Neuron (in vitro differentiated cells): Measurements from ENCODE around the gene PLD5.
"Not testable (repeated sequence)": the region's sequence is repeated elsewhere in the genome, so short reads cannot be mapped to it uniquely, and the experiment has no call there.

Experiments
- H2AFZ ChIP-seq: one replicate; pipeline ENCODE4 v1.6.1; 2013; ENCODE audit warnings: low read depth, mild to moderate bottlenecking, inconsistent platforms, low read length, moderate library complexity
- H3K27me3 ChIP-seq: one replicate; pipeline ENCODE4 v1.6.1; 2013; ENCODE audit warnings: low read length; ENCODE audit not compliant: insufficient read depth
- H3K36me3 ChIP-seq: one replicate; pipeline ENCODE4 v1.6.1; 2013; ENCODE audit warnings: low read length; ENCODE audit not compliant: insufficient read depth
- H3K4me1 ChIP-seq: one replicate; pipeline ENCODE4 v1.6.1; 2013; ENCODE audit warnings: low read length; ENCODE audit not compliant: insufficient read depth
- H3K4me3 ChIP-seq: 2 replicates; pipeline ENCODE4 v1.5.1; 2013; ENCODE audit warnings: mild to moderate bottlenecking, low read length, moderate library complexity
- H3K9me3 ChIP-seq: one replicate; pipeline ENCODE4 v1.6.1; 2013; ENCODE audit warnings: low read length

PLD5 gene

DNA sequence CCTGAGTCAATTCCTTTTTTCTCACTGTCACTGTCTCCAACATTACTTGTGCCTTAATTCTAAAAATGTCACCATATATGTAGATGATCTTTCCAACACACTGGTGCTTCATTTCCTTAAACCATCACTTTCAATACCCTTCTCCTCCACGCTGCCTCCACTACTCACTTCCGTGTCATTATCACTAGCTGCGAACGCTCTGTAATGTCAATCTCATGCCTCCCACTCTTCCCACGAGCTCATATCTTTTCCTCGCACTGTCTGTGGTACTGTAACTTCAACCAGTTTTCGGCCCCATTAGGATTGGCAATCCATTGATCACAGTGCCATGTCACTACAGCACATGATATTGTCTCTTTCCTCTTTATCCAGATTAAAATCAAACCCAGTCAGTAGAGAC lies 61.6 kb downstream of the PLD5 start:
- H3K36me3 ChIP-seq: no peaks in the 10 kb centered on the region
- no peaks in the 10 kb centered on the region for H3K27me3 ChIP-seq
- no peak overlapping the region for H3K4me3 ChIP-seq
- no peaks in the 10 kb centered on the region for H3K4me1 ChIP-seq
- no peaks in the 10 kb centered on the region for H3K9me3 ChIP-seq
- H2AFZ ChIP-seq: no peak overlapping the region

DNA sequence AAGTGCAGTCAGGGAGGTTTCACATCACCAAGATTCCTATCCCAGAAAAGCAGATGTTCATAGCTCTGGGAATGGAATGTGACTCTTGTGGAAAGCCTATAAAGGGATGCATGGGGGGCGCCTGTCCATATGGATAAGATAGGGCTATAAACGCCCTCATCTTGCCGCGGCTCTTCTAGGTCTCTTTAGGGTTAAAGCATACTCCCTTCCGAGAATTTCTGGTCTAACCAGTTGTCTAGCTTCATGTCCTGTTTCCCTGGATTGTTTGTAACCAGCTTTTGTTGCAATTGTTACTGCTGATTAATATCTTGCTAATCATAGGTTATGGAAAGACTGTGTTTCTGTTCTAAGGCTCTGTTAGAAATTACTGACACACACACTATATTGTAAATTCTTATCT lies 64.8 kb downstream of the PLD5 start:
- H3K4me3 ChIP-seq, H2AFZ ChIP-seq, H3K36me3 ChIP-seq, H3K9me3 ChIP-seq, H3K27me3 ChIP-seq, H3K4me1 ChIP-seq: not testable (repeated sequence)

DNA sequence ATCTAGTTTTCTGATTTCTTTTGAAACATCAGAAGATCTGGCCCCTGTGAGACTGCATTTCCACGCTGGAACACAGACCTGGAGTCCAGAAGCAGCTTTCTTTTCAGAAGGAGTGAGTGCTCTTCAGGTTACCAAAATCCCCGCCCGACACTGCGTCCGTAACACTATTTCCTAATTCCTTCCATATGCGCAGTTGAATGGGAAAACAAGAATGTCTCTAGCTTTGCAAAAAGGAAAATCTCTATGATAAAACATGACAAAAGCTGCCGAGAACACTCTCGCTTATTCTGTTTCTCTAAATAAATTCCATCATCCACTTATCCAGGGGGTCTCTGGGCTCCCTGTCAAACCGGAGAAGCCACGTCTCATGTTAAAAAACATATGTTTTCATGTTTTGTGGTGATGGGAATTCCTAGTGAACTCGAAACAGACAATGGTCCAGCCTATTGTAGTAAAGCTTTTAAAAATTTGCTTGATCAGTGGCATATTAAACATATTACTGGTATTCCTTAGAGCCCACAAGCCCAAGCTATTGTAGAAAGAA lies 67.7 kb downstream of the PLD5 start:
- Histone ChIP-seq H2AFZ (no peak overlapping the region), H3K36me3 (no peaks in the 10 kb centered on the region), H3K4me3 (no peak overlapping the region), H3K4me1 (no peaks in the 10 kb centered on the region), H3K9me3 (no peaks in the 10 kb centered on the region), H3K27me3 (no peaks in the 10 kb centered on the region)

DNA sequence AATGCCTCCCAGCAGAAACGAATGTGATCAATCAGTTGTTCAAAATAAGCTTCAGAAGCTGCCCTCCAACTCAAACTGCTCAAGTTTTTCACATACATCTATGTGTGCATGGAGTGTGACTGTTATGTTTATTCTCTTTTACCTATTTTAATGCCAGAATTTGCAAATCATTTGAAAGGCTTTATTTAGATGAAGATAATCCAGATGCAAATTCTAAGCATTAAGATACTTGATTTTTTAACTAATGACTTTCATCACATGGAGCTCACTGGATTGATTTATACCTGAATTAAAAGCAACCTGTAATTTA lies 69.5 kb downstream of the PLD5 start:
- Histone ChIP-seq H3K4me3 (no peak overlapping the region), H3K27me3 (no peaks in the 10 kb centered on the region), H3K4me1 (no peaks in the 10 kb centered on the region), H3K36me3 (no peaks in the 10 kb centered on the region), H3K9me3 (no peaks in the 10 kb centered on the region), H2AFZ (no peak overlapping the region)

DNA sequence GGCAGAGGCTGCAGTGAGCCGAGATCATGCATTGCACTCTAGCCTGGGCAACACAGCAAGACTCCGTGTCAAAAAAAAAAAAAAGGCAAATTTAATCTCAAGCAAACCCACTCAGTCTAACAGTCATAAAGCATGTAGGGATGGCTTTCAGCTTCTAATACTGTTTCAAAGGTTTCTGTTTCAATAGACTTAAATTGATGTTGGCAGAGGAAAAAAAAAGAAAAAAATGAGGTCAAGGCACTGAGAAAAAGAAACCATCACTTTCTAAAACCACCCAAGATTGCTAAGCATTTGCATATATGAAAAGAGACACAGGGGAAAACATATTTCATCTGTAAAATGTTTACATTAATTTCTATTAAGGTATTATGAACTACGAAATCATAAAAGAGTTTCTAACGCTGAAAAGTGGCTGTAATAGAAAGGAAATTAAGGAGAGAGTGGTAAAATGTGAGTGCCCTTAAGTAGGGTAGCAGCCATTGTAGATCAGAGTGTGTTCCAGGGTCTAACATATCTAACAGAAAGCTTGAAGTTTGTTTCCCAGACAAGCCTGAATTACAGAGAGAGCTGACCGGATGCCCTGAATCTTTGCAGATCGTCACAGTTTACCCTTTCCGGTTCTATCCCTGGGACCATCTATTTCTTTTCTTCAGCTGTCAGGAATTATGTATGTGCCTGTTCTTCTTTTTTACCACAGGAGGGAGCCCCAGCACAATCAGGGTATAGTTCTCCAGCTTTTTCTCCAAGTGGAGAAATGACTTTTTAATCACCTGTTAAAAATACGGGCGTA lies 70.0 kb downstream of the PLD5 start:
- Histone ChIP-seq H3K4me3 (no peak overlapping the region), H3K9me3 (no peaks in the 10 kb centered on the region), H3K4me1 (no peaks in the 10 kb centered on the region), H2AFZ (no peak overlapping the region), H3K27me3 (no peaks in the 10 kb centered on the region), H3K36me3 (no peaks in the 10 kb centered on the region)

DNA sequence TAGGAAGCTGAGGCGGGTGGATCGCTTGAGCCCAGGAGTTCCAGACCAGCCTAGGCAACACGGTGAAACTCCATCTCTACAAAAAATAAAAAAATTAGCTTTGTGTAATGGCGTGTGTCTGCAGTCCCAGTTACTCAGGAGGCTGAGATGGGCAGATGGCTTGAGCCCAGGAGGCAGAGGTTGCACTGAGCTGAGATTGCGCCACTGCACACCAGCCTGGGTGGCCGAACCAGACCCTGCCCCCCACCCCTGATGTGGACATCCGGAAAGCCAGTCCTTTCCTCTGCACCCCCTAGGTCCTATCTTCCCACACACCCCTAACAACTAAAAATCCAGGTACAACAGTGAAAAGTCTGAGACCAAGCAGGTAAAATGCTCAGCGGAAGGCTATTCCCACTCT lies 71.9 kb downstream of the PLD5 start:
- Histone ChIP-seq H2AFZ (no peak overlapping the region), H3K9me3 (no peaks in the 10 kb centered on the region), H3K36me3 (no peaks in the 10 kb centered on the region), H3K4me3 (no peak overlapping the region), H3K27me3 (no peaks in the 10 kb centered on the region), H3K4me1 (peaks cover 5% of the 10 kb centered on the region)

DNA sequence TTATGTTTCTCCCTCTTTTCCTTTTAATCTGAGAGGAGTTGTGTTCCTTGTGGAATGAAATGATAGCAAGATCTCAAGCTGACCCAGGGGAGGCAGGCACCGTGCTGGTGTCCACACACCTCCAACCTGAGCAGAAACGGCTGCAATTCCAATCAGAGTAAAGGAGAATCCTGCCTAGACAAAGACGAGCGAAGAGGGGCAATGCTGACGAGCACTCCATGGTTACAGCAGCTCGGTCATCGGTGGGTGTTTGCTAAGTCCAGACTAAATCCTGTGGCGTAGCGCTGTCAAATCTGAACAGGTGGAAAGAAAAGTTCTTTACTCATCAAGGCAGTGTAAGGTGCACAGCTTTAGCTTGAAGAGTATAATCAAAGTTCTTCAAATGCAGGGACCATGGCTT lies 74.8 kb downstream of the PLD5 start:
- H3K4me3 ChIP-seq: no peak overlapping the region
- no peaks in the 10 kb centered on the region for H3K36me3 ChIP-seq
- no peak overlapping the region for H2AFZ ChIP-seq
- no peaks in the 10 kb centered on the region for H3K27me3 ChIP-seq
- H3K9me3 ChIP-seq: no peaks in the 10 kb centered on the region
- H3K4me1 ChIP-seq: peaks cover 5% of the 10 kb centered on the region

DNA sequence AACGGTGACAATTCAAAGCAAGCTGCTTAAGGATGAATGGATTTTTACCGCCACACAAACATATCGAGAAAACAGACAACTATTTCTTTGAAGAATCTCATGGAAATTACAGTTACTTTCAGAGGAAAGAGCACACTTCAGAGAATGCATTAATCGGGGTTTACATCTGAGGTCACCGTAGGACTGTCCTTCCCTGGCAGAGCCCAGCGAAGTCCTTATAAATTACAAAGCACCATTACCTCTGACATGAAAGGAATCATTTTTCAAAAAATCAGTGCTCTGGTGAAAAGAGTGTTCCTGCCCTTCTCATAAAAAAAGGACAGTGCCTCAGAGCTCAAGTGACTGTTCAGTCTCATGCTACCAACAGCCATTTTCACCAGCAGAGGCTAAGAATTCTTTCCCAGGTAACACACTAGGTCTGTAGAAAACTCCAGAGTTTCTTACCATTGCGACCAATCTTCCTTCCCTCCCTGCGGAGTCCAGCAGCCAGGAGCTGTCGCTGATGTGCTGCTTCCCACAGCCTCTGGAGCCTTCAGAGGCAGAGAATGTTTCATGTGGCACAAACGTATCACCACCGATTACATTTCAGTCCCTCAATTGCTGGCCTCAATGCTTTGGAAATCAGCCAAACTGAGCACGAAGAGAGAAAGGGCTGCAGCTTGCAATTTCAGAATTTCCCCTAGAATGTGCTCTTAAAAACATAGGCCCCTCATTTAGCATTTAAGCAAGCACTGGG lies 75.4 kb downstream of the PLD5 start:
- Histone ChIP-seq H3K9me3 (no peaks in the 10 kb centered on the region), H3K4me3 (no peak overlapping the region), H2AFZ (no peak overlapping the region), H3K4me1 (peaks cover 5% of the 10 kb centered on the region), H3K36me3 (no peaks in the 10 kb centered on the region), H3K27me3 (no peaks in the 10 kb centered on the region)

DNA sequence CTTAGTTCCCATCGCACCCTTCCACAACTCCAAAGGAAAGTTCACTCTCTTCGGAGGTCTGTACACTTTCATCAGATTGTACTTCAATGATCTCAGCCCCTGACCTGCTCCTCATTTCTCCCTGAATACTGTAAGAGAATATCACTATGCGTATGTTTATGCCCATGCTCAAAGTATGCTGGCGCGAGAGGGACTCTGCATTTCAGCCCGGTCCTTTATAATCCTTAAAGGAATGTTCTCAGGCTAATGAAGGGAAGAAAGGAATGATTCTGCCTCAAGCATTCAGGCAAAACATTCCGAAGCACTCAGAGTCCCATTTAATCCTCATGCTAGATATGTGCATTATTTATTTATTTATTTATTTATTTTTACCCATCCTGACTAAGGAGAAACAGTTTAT lies 76.8 kb downstream of the PLD5 start:
- Histone ChIP-seq H3K9me3 (no peaks in the 10 kb centered on the region), H3K4me1 (peaks cover 5% of the 10 kb centered on the region), H3K27me3 (no peaks in the 10 kb centered on the region), H3K36me3 (no peaks in the 10 kb centered on the region), H2AFZ (no peak overlapping the region), H3K4me3 (no peak overlapping the region)

DNA sequence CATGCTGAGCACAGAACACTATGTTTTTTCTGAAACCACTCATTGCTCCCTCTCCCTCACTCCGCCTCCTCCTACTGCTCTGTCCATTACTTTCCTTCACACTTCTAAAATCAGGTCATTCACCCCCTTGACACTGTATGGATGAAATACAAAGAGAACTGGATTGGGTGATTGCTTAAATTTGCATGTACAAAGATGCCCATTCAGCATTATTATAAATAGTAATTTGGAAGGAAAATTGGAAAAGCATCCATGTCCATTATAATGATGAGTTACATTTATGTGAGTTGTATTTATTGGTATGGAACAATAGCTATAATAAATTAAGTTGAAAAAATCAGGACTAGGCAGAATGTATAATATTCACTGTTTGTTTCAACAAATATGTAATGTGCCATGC lies 83.7 kb downstream of the PLD5 start:
- no peaks in the 10 kb centered on the region for H3K27me3 ChIP-seq
- H3K4me1 ChIP-seq: no peaks in the 10 kb centered on the region
- no peaks in the 10 kb centered on the region for H3K36me3 ChIP-seq

DNA sequence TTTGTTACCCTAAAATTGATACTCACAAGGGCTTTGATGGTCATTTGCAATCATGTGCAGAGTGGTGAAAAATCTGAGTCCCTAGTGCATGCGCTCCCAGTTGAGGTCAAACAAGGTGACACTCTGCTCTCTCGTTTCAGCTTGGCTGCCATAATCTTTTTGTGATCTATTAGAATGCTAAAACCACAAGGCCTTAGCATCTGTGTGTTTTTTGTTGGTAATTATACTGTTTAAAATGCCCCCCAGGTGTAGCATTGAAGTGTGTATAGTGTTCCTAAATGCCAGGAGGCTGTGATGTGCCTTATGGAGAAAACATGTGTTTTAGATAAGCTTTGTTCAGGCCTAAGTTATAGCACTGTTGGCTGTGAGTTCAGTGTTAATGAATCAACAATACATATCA lies 89.3 kb downstream of the PLD5 start:
- H3K4me3 ChIP-seq: no peak overlapping the region
- H2AFZ ChIP-seq: no peak overlapping the region
- no peaks in the 10 kb centered on the region for H3K4me1 ChIP-seq
- H3K9me3 ChIP-seq: no peaks in the 10 kb centered on the region
- no peaks in the 10 kb centered on the region for H3K27me3 ChIP-seq
- no peaks in the 10 kb centered on the region for H3K36me3 ChIP-seq

More for the DNA sequence above, 83.7 kb downstream of the PLD5 start:
- no peak overlapping the region for H2AFZ ChIP-seq
- no peaks in the 10 kb centered on the region for H3K9me3 ChIP-seq
- H3K4me3 ChIP-seq: no peak overlapping the region

DNA sequence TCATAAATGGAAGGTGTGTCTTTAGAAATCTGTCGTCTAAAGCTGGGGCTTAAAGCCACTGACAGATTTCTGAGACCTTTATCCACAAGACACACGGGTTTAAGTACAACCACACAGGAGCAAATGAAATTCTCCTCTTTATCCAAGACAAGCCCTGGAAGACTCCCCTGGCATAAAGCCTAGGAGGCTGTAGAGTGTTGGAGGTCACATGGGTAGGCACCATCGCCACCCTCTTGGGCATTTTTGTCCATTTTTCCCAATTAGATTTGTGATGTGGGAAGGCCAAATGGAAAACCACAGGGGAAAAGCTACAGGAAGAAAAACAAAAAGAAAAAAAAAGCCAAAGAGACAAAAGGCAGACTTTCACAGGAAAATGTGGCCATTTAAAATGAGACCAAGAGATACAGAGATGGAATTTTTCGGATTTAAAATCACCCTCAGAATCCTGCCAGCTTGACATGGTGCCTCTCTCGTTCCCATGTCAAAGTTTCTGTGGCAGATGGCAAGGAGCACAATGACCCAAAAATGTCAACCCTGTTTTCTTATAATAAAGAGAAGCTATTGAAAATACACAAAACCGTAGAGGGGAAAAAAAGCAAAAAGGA lies 91.9 kb downstream of the PLD5 start:
- Histone ChIP-seq H3K27me3 (no peaks in the 10 kb centered on the region), H3K9me3 (no peaks in the 10 kb centered on the region), H3K4me3 (no peak overlapping the region), H3K4me1 (peaks cover 6% of the 10 kb centered on the region), H3K36me3 (no peaks in the 10 kb centered on the region), H2AFZ (no peak overlapping the region)

DNA sequence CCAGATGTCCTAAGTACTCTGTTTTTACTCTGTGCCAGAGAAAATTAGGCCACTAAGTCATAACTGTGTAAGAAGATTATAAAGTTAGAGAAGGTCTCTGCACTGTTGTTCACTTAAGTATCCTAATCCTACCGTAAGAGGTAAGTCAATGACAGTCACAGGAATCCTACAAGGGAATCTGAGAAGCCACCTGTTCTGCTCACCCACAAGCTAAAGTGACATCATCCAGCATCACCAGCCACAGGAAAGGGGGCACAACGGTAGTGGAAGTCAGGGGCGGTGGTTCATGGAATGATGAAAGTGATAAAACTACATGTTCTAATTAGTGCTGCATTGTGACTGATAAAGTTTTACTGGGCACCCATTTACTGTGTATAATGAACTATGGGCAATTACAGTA lies 92.7 kb downstream of the PLD5 start:
- H3K27me3 ChIP-seq: no peaks in the 10 kb centered on the region
- no peak overlapping the region for H2AFZ ChIP-seq
- no peaks in the 10 kb centered on the region for H3K9me3 ChIP-seq
- H3K4me3 ChIP-seq: no peak overlapping the region
- peaks cover 6% of the 10 kb centered on the region for H3K4me1 ChIP-seq
- no peaks in the 10 kb centered on the region for H3K36me3 ChIP-seq
